CD4-positive, alpha-beta T cell (primary cell): ENCODE results near the gene SPTBN1. TPM values are rescaled to one million over a fixed set of nuclear protein-coding genes. Genes with fewer than 3 reads are reported as not detected.

Experiments used
- ATAC-seq: fragments of 200-7000 bp; cut with Tn5 transposase; one replicate; pipeline ENCODE4 v1.10.0; 2022; ENCODE audit warnings: mild to moderate bottlenecking; ENCODE audit not compliant: poor library complexity
- CTCF ChIA-PET: fragments of 350-600 bp; sonication (Branson Sonifier 250); formaldehyde crosslinking; loops from one replicate; lab custom pipeline; 2021; ENCODE audit warnings: antibody characterized with exemption, inconsistent platforms; lab: Charles Lee
- POLR2A ChIA-PET: fragments of 350-600 bp; sonication (Branson Sonifier 250); formaldehyde crosslinking; loops from one replicate; lab custom pipeline; 2021; ENCODE audit warnings: antibody characterized with exemption, inconsistent platforms; lab: Charles Lee
- DNase-seq, 14 experiments: peaks; one replicate each; pipeline ENCODE4 v3.0.0-alpha.2; 2013 to 2020; ENCODE audit warnings: mixed read lengths in 2 of 14
- H3K27ac ChIP-seq, 2 donors: one replicate each; pipeline versions ENCODE4 v1.5.1 to v1.7.0; 2013; ENCODE audit warnings: low read length in 2 of 2, low read depth in 1 of 2, mild to moderate bottlenecking in 1 of 2
- H3K27me3 ChIP-seq, 2 experiments: 1 replicate in 1 of 2; 2 replicates in 1 of 2; pipeline versions ENCODE4 v1.6.1 to v1.7.0; 2013; ENCODE audit warnings: low read length in 2 of 2, control low read depth in 1 of 2, mild to moderate bottlenecking in 1 of 2, moderate library complexity in 1 of 2; ENCODE audit not compliant: insufficient read depth in 2 of 2, control insufficient read depth in 1 of 2
- H3K36me3 ChIP-seq: one replicate; pipeline ENCODE4 v1.6.1; 2013; ENCODE audit warnings: low read length, control low read depth; ENCODE audit not compliant: insufficient read depth
- H3K4me1 ChIP-seq: one replicate; pipeline ENCODE4 v1.6.1; 2013; ENCODE audit warnings: low read length, control low read depth; ENCODE audit not compliant: insufficient read depth
- H3K4me3 ChIP-seq: one replicate; pipeline ENCODE4 v1.5.1; 2013; ENCODE audit warnings: mild to moderate bottlenecking, low read length, moderate library complexity
- H3K9me3 ChIP-seq, 2 experiments: 1 replicate in 1 of 2; 2 replicates in 1 of 2; pipeline versions ENCODE4 v1.6.1 to v1.7.0; 2013; ENCODE audit warnings: low read length in 2 of 2, mild to moderate bottlenecking in 2 of 2, control low read depth in 1 of 2, moderate library complexity in 1 of 2; ENCODE audit not compliant: control insufficient read depth in 1 of 2, insufficient read depth in 1 of 2
- H3K27ac Mint-ChIP-seq: one replicate; pipeline ENCODE4 v1.8.0; 2020; ENCODE audit warnings: mixed read lengths
- H3K27me3 Mint-ChIP-seq: one replicate; pipeline ENCODE4 v1.8.0; 2021; ENCODE audit warnings: mixed read lengths
- H3K36me3 Mint-ChIP-seq: one replicate; pipeline ENCODE4 v1.8.0; 2021; ENCODE audit warnings: low read depth, mixed read lengths
- H3K4me1 Mint-ChIP-seq: one replicate; pipeline ENCODE4 v1.8.0; 2021; ENCODE audit warnings: low read depth, mixed read lengths
- H3K4me3 Mint-ChIP-seq: one replicate; pipeline ENCODE4 v1.8.0; 2020; ENCODE audit warnings: mild to moderate bottlenecking, mixed read lengths
- H3K9me3 Mint-ChIP-seq: one replicate; pipeline ENCODE4 v1.8.0; 2020; ENCODE audit warnings: mixed read lengths
- CTCF ChIP-seq: fragments of 200-600 bp; IDR thresholded peaks from one replicate; pipeline ENCODE4 v1.8.0; 2022; ENCODE audit warnings: antibody characterized with exemption, mild to moderate bottlenecking
- intact Hi-C, 2 experiments: fragments of 100-400 bp; cut with DNase I in 1 of 2; cut with micrococcal nuclease in 1 of 2; formaldehyde crosslinking; loops; one replicate each; pipeline versions ENCODE4 v1.15.1 to v1.9.0; 2023 to 2025; cut with DNase I, micrococcal nuclease
- total RNA-seq, 174 experiments: library from RNA in 2 of 174; stranded (reverse) in 2 of 174; gene quantifications; one replicate each; pipeline ENCODE4 v1.2.3 and lab custom pipeline; 2021 to 2026

The SPTBN1 gene
- total RNA-seq, 2 experiments from 2014 or later, result 156 to 166 TPM

DNA sequence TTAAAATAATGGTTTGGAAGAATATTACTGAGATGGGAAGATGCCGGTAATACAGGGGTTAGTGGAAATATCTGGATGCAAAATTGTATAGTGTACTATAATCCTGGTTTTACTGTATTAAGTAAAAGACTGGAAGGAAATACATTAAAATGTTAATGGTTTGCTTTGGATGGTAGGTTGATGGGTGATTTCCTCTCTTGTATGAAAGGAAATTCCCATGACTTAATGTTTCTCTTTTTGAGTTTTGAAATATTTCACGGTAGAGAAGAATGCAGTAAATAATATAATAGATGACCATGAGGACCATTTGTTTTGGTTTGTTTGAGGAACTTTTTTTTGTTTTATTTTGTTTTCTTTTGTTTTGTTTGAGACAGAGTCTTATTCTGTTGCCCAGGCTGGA lies 8.2 kb downstream of the SPTBN1 start:
- Mint-ChIP-seq H3K9me3 (no peaks in the 10 kb centered on the region), H3K36me3 (no peaks in the 10 kb centered on the region), H3K27me3 (peaks cover 44% of the 10 kb centered on the region), H3K4me3 (no peak overlapping the region), H3K27ac (no peak overlapping the region), H3K4me1 (no peaks in the 10 kb centered on the region)
- no peak overlapping the region for H3K27ac ChIP-seq
- TF ChIP-seq CTCF, result no peak
- DNase-seq (no peak), ATAC-seq (no peak)
- H3K27me3 ChIP-seq, result peaks cover 14 to 35% of the 10 kb centered on the region in 2 experiments
- no peaks in the 10 kb centered on the region for H3K9me3 ChIP-seq
- no peaks in the 10 kb centered on the region for H3K4me1 ChIP-seq
- no peak overlapping the region for H3K4me3 ChIP-seq
- H3K36me3 ChIP-seq, result no peaks in the 10 kb centered on the region
- POLR2A ChIA-PET, result no interaction called here
- CTCF ChIA-PET, result no interaction called here
- intact Hi-C loops, result no loop called here

- intact Hi-C loops, result no loop called here
- H3K4me3 Mint-ChIP-seq, result no peak overlapping the region
- Histone ChIP-seq H3K27ac (no peak overlapping the region), H3K4me3 (no peak overlapping the region), H3K27me3 (peaks cover 12 to 27% of the 10 kb centered on the region in 2 experiments), H3K36me3 (no peaks in the 10 kb centered on the region), H3K9me3 (no peaks in the 10 kb centered on the region), H3K4me1 (no peaks in the 10 kb centered on the region)
- ChIA-PET POLR2A (no interaction called here), CTCF (no interaction called here)
- no peak overlapping the region for H3K27ac Mint-ChIP-seq
- H3K27me3 Mint-ChIP-seq, result peaks cover 36% of the 10 kb centered on the region
- no peaks in the 10 kb centered on the region for H3K4me1 Mint-ChIP-seq
- no peaks in the 10 kb centered on the region for H3K36me3 Mint-ChIP-seq
- DNase-seq (no peak), ATAC-seq (no peak)
- TF ChIP-seq CTCF, result no peak
- H3K9me3 Mint-ChIP-seq, result no peaks in the 10 kb centered on the region
Observed at GRCh38 chr2:54465143-54465542, 9.0 kb downstream of the SPTBN1 start.

DNA sequence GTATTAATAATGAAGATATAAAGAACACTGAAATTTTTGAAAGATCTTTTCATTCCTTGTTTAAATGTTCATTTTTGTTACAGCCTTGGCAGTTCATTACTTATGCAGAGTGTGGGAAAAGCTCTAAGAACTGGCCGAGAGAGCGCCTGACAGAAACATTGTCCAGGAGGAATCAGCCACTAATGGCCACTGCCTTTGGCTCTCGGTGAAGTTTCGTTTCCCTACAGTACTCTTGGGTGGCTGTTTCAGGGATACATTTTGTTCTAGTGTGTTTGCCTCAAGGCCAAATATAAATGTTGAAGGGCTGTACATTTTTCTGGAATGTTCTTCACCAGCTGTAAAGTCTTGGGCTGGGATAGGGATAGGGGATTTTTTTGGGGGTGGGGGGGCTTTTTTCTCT lies 10.7 kb downstream of the SPTBN1 start:
- Histone ChIP-seq H3K9me3 (no peaks in the 10 kb centered on the region), H3K4me3 (no peak overlapping the region), H3K27ac (no peak overlapping the region), H3K27me3 (peaks cover 0 to 15% of the 10 kb centered on the region in 2 experiments), H3K4me1 (no peaks in the 10 kb centered on the region), H3K36me3 (no peaks in the 10 kb centered on the region)
- no peak for TF ChIP-seq CTCF
- H3K4me1 Mint-ChIP-seq, result no peaks in the 10 kb centered on the region
- H3K4me3 Mint-ChIP-seq, result no peak overlapping the region
- H3K27me3 Mint-ChIP-seq, result peaks cover 22% of the 10 kb centered on the region
- no peak overlapping the region for H3K27ac Mint-ChIP-seq
- ATAC-seq, result no peak
- CTCF ChIA-PET, result no interaction called here
- intact Hi-C loops, result no loop called here
- H3K9me3 Mint-ChIP-seq, result no peaks in the 10 kb centered on the region
- DNase-seq, result no peak
- H3K36me3 Mint-ChIP-seq, result no peaks in the 10 kb centered on the region
- POLR2A ChIA-PET, result no interaction called here
